ENCODE measurements around the gene CEP126. TPM values are rescaled to one million over a fixed set of nuclear protein-coding genes. Genes with fewer than 3 reads are reported as not detected.

Gene CEP126
- total RNA-seq, 4 donors from 2014 or later, result 6.6 to 11.3 (median 10.1) TPM

DNA sequence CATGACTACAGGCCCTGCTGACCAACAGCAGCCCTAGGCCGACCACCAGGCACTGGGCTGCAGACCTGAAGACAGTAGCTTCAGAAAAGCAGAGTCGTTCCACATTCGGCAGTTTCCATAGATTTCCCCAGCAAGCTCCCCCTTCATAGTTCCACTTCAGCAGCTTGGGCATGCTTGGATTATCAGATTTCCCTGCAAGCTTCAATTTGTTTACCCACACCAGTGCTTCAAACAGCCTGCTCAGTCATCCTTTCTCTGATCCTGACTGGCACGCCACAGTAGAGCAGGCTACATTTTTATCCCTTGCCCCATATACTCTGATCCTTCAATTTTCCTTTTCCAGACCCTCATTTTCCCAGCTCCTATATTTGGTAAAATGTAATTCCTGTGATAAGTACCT lies 81.3 kb downstream of the CEP126 start:
- 79% methylated on average over 4 of the region's 4 CpGs for WGBS
- no peak overlapping the region for H3K27ac ChIP-seq (replicated peaks in 1 of 4)
- no peak overlapping the region for H3K4me3 ChIP-seq
- no peaks in the 10 kb centered on the region for H3K27me3 ChIP-seq
- peaks cover 0 to 61% (median 13%) of the 10 kb centered on the region in 4 donors for H3K36me3 ChIP-seq
- intact Hi-C loops (cut with DNase I), result no loop called here
- DNase-seq (ENCODE audit: extremely low spot score), result no peak
- H3K4me1 ChIP-seq, result no peaks in the 10 kb centered on the region
- TF ChIP-seq EP300 (IDR thresholded peaks at IDR 0.05) (no peak), POLR2A (IDR thresholded peaks at IDR 0.05; ENCODE audit: low read depth) (no peak), POLR2AphosphoS5 (IDR thresholded peaks at IDR 0.05) (no peak)
- TF ChIP-seq, protein P1, sequence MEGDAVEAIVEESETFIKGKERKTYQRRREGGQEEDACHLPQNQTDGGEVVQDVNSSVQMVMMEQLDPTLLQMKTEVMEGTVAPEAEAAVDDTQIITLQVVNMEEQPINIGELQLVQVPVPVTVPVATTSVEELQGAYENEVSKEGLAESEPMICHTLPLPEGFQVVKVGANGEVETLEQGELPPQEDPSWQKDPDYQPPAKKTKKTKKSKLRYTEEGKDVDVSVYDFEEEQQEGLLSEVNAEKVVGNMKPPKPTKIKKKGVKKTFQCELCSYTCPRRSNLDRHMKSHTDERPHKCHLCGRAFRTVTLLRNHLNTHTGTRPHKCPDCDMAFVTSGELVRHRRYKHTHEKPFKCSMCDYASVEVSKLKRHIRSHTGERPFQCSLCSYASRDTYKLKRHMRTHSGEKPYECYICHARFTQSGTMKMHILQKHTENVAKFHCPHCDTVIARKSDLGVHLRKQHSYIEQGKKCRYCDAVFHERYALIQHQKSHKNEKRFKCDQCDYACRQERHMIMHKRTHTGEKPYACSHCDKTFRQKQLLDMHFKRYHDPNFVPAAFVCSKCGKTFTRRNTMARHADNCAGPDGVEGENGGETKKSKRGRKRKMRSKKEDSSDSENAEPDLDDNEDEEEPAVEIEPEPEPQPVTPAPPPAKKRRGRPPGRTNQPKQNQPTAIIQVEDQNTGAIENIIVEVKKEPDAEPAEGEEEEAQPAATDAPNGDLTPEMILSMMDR (IDR thresholded peaks at IDR 0.05), result no peak
- H3K9me3 ChIP-seq, result no peaks in the 10 kb centered on the region

DNA sequence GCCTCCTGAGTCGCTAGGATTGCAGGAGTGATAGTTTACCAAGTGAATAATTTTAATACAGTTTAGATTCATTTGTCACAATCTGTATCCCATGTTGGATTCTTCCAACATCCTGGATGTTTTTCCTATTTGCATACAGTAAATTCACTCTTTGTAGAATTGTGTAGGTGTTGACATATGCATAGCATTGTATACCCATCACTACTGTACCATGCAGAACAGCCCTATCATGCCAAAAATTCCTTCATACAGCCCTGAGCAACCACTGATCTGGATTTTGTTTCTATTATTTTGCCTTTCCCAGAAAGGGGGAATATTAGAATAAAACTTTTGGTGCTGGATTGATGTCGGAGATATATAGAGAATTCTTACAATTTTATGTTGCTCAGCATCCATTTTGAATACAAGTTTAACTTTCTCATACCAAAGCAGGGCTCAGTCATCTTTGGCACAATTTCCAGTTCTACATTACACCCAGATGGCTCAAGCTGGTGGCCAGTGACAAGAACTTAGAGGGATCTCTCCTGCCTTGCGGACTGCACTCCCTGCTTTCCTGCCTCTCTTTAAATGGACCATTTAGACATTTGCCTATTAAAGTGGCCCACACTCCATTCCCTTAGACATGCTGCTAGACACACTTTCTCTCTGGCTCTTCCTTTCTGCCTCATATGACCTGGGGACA lies 87.0 kb downstream of the CEP126 start:
- H3K4me1 ChIP-seq, result no peaks in the 10 kb centered on the region
- TF ChIP-seq POLR2AphosphoS5 (IDR thresholded peaks at IDR 0.05) (no peak), POLR2A (IDR thresholded peaks at IDR 0.05; ENCODE audit: low read depth) (no peak), EP300 (IDR thresholded peaks at IDR 0.05) (no peak)
- TF ChIP-seq, protein P1 (IDR thresholded peaks at IDR 0.05), result no peak
- H3K4me3 ChIP-seq, result no peak overlapping the region
- H3K9me3 ChIP-seq, result no peaks in the 10 kb centered on the region
- no peaks in the 10 kb centered on the region for H3K27me3 ChIP-seq
- DNase-seq (ENCODE audit: extremely low spot score), result no peak
- 84% methylated on average over 3 of the region's 3 CpGs for WGBS
- intact Hi-C loops (cut with DNase I), result no loop called here
- H3K36me3 ChIP-seq, result peaks cover 0 to 32% (median 5%) of the 10 kb centered on the region in 4 donors
- H3K27ac ChIP-seq (replicated peaks in 1 of 4), result no peak overlapping the region

DNA sequence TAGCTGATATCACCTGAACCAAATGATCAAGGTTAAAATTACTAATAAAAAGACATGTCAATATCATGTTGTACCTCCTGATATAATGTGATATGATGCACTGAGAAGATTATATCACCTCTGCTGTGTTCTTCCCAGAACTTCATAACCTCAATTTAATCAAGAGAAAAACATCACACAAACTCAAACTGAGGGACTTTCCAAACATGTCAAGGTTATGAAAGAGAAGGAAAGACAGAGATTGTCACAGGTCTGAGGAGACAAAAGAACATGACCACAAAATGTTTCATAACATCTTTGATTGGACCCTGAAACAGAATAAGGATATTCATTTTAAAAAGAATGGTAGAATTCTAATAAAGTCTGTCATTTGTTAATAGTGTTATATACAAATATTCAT lies 89.4 kb downstream of the CEP126 start:
- Histone ChIP-seq H3K4me1 (peaks cover 0 to 13% (median 9%) of the 10 kb centered on the region in 4 donors), H3K9me3 (no peaks in the 10 kb centered on the region), H3K36me3 (peaks cover 0 to 18% (median 0%) of the 10 kb centered on the region in 4 donors), H3K27ac (replicated peaks in 1 of 4) (no peak overlapping the region), H3K4me3 (no peak overlapping the region), H3K27me3 (no peaks in the 10 kb centered on the region)
- no peak for TF ChIP-seq POLR2AphosphoS5 (IDR thresholded peaks at IDR 0.05)
- no peak for TF ChIP-seq POLR2A (IDR thresholded peaks at IDR 0.05; ENCODE audit: low read depth)
- TF ChIP-seq EP300 (IDR thresholded peaks at IDR 0.05), result no peak
- TF ChIP-seq, protein P1 (IDR thresholded peaks at IDR 0.05), result no peak
- intact Hi-C loops (cut with DNase I), result no loop called here
- DNase-seq (ENCODE audit: extremely low spot score), result no peak

DNA sequence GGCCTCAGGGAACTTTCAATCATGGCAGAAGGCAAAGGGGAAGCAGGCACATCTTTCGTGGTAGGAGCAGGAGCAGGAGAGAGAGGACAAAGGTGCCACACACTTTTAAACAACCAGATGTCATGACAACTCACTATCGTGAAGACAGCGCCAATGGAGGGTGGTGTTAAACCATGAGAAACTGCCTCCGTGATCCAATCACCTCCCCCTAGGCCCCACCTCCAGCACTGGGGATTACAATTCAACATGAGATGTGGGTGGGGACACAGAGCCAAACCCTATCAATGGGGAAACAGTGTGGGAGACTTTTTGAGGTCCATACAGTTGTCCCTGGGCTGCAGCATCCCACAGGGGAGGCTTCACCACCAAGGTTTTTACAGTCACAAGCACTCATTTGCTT lies 90.5 kb downstream of the CEP126 start:
- no peak for TF ChIP-seq POLR2A (IDR thresholded peaks at IDR 0.05; ENCODE audit: low read depth)
- TF ChIP-seq POLR2AphosphoS5 (IDR thresholded peaks at IDR 0.05), result no peak
- no peak for TF ChIP-seq EP300 (IDR thresholded peaks at IDR 0.05)
- Histone ChIP-seq H3K4me3 (no peak overlapping the region), H3K4me1 (peaks cover 0 to 13% (median 11%) of the 10 kb centered on the region in 4 donors), H3K36me3 (peaks cover 0 to 8% (median 0%) of the 10 kb centered on the region in 4 donors), H3K27me3 (no peaks in the 10 kb centered on the region), H3K9me3 (no peaks in the 10 kb centered on the region), H3K27ac (replicated peaks in 1 of 4) (no peak overlapping the region)
- intact Hi-C loops (cut with DNase I), result loop anchor here (5.0 kb wide), 1 partner anchor 88 kb away; the partner anchor contains the start of genes ANGPTL5 and CEP126
- WGBS, result 80% methylated on average over 4 of the region's 4 CpGs
- no peak for DNase-seq (ENCODE audit: extremely low spot score)

DNA sequence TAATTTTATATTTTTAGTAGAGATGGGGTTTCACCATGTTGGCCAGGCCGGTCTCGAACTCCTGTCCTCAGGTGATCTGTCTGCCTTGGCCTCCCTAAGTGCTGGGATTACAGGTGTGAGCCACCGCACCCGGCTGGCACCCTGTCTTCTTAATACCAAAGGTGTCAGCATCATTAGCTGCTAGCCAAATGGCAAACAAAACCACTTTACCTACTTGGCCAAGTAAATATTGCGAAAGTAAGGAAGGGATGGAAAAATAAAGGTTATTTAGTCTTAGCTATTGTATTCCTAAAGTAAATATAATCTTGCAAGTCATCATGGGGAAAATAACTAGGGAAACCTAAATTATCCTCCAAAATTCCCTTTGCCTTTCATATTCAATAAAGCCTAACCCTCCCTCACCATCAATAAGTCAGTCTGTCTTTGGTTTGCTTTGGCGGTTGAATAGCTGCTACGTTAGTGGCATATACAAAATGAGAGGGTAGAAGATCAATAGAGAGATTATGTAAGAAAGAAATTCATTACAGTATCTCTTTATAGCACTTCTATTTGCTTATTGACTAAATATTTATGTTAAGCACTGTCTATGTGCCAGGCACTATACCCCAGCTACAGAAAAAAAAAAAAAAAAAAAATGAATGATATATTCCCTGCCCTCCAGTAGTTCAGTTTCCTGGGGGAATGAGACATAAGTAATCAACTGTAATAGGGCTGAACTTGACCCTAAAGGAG lies 92.2 kb downstream of the CEP126 start:
- no peak for DNase-seq (ENCODE audit: extremely low spot score)
- H3K36me3 ChIP-seq, result no peaks in the 10 kb centered on the region
- H3K4me3 ChIP-seq, result no peak overlapping the region
- H3K4me1 ChIP-seq, result peaks cover 8 to 26% (median 22%) of the 10 kb centered on the region in 4 donors
- H3K27me3 ChIP-seq, result no peaks in the 10 kb centered on the region
- TF ChIP-seq, protein P1 (IDR thresholded peaks at IDR 0.05), result no peak
- TF ChIP-seq EP300 (IDR thresholded peaks at IDR 0.05) (no peak), POLR2AphosphoS5 (IDR thresholded peaks at IDR 0.05) (no peak), POLR2A (IDR thresholded peaks at IDR 0.05; ENCODE audit: low read depth) (no peak)
- intact Hi-C loops (cut with DNase I), result loop anchor here (5.0 kb wide), 1 partner anchor 90 kb away; the partner anchor contains the start of genes ANGPTL5 and CEP126
- no peaks in the 10 kb centered on the region for H3K9me3 ChIP-seq
- H3K27ac ChIP-seq (replicated peaks in 1 of 4), result peak overlapping the region in 2 of 4 donors; percentile 47 to 50
- WGBS, result 85% methylated on average over 7 of the region's 7 CpGs

Data from esophagus muscularis mucosa (tissue), 4 donors.